Measurements from ENCODE around the gene IFIT2.

IFIT2 gene

DNA sequence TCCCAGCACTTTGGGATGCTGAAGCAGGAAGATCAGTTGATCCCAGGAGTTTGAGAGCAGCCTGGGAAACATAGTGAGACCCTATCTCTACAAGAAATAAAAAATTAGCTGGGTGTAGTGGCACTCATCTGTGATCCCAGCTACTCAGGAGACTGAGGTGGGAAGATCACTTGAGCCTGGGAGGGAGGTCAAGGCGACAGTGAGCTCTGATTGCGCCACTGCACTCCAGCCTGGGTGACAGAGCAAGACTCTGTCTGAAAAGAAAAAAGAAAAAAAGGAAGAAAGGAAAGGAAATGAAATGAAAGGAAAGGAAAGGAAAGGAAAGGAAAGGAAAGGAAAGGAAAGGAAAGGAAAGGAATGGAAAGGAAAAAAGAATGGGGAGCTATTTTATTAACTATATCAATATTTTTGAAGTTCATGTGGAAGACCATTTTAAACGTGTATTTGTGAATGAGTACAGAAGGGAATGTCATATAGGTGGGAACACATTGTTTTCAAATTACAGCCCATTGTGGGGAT lies 7.1 kb upstream of the IFIT2 start:
- TF ChIP-seq, protein P1, sequence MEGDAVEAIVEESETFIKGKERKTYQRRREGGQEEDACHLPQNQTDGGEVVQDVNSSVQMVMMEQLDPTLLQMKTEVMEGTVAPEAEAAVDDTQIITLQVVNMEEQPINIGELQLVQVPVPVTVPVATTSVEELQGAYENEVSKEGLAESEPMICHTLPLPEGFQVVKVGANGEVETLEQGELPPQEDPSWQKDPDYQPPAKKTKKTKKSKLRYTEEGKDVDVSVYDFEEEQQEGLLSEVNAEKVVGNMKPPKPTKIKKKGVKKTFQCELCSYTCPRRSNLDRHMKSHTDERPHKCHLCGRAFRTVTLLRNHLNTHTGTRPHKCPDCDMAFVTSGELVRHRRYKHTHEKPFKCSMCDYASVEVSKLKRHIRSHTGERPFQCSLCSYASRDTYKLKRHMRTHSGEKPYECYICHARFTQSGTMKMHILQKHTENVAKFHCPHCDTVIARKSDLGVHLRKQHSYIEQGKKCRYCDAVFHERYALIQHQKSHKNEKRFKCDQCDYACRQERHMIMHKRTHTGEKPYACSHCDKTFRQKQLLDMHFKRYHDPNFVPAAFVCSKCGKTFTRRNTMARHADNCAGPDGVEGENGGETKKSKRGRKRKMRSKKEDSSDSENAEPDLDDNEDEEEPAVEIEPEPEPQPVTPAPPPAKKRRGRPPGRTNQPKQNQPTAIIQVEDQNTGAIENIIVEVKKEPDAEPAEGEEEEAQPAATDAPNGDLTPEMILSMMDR (conservative IDR thresholded peaks at IDR 0.05; ENCODE audit: low read depth, low read length) = no peak
- no peak for DNase-seq (ENCODE audit: low read depth)
- H3K4me3 ChIP-seq (ENCODE audit: low read depth, low read length) = no peak overlapping the region

DNA sequence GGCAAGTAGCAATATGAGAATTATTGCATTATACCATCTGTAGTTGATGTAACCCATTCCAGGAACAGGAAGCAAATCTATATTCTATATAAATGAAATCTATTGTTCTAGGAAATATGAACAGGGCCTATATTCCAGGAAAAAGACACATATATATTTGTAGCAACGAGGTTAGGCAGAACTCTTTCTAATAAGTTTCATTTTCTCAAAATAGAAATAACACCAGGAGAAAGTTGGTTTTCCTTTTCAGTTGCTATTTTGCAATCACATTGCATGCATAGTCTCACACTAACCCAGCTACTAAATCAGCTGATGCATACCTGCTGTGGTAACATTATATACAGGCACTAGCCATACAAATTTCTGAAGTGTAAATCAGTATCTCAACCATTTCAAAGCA lies 6.2 kb upstream of the IFIT2 start:
- H3K4me3 ChIP-seq (ENCODE audit: low read depth, low read length) = no peak overlapping the region
- TF ChIP-seq, protein P1 (conservative IDR thresholded peaks at IDR 0.05; ENCODE audit: low read depth, low read length) = no peak
- peak; percentile 95 for DNase-seq (ENCODE audit: low read depth)

DNA sequence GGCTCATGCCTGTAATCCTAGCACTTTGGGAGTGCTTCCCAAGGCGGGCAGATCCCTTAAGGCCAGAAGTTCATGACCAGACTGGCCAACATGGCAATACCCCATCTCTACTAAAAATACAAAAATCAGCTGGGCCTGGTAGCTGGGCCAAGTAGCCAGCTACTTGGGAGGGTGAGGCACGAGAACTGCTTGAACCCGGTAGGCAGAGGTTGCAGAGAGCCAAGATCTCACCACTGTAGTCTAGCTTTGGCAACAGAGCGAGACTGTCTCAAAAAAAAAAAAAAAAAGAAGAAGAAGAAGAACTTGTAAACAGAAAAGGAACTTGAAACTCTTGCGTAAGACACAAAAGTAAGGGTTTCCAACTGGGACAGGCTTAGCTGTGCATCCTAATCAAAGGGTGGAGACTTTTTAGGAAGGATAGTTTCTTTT lies 5.6 kb upstream of the IFIT2 start:
- TF ChIP-seq, protein P1 (conservative IDR thresholded peaks at IDR 0.05; ENCODE audit: low read depth, low read length) = no peak
- DNase-seq (ENCODE audit: low read depth) = peak; percentile 90
- H3K4me3 ChIP-seq (ENCODE audit: low read depth, low read length) = no peak overlapping the region

DNA sequence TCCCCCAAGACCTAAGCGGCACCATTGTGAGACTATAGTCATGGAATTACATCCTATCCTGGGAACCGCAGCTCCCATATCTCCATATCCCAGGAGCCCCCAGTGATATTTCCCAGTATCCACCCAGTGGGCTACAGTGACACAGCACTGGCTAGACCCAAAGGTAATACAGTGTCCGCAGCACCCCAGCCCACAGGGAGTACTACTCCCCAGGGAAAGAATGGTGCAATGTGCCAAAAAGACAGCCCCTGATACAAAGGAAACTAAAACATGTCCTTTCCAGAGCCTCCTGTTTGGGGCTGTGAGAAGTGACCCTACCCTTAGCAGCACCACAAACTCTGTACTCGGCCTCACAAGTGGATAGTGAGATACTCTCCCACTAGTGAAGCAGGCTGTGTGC lies 4.5 kb upstream of the IFIT2 start:
- TF ChIP-seq, protein P1 (conservative IDR thresholded peaks at IDR 0.05; ENCODE audit: low read depth, low read length) = no peak
- H3K4me3 ChIP-seq (ENCODE audit: low read depth, low read length) = no peak overlapping the region
- no peak for DNase-seq (ENCODE audit: low read depth)

DNA sequence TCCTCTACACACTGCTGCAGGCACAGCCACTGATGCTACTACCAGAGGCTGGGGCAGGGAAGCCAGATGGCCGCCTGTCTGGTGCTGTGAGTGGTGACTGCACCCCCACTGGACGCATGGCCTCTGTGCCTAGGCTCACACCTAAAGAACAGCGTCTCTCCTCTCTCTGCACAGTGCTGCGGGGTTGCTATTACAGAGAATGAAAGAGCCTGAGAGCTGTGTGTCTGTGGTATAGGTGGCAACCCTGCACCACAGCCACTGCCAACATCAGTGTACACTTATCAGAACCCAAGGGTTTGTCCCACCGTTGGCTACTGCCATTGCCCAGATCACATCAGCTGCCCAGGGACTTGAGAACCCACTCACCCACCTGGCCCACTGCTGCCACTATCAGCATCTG lies 4.1 kb upstream of the IFIT2 start:
- TF ChIP-seq, protein P1 (conservative IDR thresholded peaks at IDR 0.05; ENCODE audit: low read depth, low read length) = no peak
- no peak overlapping the region for H3K4me3 ChIP-seq (ENCODE audit: low read depth, low read length)
- no peak for DNase-seq (ENCODE audit: low read depth)

DNA sequence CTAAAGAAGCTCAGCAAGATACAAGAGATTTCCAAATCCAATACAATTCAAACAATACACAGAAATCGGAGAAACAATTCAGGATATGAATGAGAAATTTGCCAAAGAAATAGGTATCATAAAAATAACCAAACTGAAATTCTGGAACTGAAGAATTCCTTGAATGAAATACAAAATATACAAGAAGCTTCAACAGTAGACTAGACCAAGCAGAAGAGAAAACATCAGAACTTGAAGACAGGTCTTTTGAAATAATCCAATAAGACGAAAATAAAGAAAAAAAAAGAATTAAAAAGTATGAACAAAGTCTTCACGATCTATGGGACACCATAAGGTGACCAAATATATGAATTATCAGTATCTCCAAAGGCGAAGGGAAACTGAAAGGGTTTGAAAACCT lies 2.8 kb upstream of the IFIT2 start:
- no peak overlapping the region for H3K4me3 ChIP-seq (ENCODE audit: low read depth, low read length)
- no peak for DNase-seq (ENCODE audit: low read depth)
- TF ChIP-seq, protein P1 (conservative IDR thresholded peaks at IDR 0.05; ENCODE audit: low read depth, low read length) = no peak

DNA sequence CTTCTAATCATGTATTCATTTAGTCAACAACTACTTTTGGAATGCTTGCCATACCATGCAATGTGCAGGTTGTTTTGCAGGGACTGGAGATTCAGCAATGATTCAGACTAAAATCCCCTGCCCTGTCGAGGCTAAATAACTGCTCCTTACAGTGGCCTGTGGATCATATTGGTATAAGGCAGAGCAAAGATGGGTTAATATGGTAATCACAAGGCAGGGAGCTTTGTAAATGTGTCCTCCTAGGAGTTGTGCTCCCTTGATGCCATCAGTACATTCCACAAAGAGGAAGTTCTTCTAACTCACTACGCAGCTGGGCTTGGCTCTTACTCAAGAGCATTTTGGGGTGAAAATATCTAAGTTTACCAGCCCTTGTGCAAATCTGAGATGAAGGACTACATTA lies 614 bp upstream of the IFIT2 start:
- H3K4me3 ChIP-seq (ENCODE audit: low read depth, low read length) = peak overlapping the region; percentile 53
- peak; percentile 80 for DNase-seq (ENCODE audit: low read depth)
- TF ChIP-seq, protein P1 (conservative IDR thresholded peaks at IDR 0.05; ENCODE audit: low read depth, low read length) = no peak
